ENCODE measurements around the gene ARCN1. TPM values are rescaled to one million over a fixed set of nuclear protein-coding genes. Genes with fewer than 3 reads are reported as not detected.
"Not testable (repeated sequence)": the region's sequence is repeated elsewhere in the genome, so short reads cannot be mapped to it uniquely, and the experiment has no call there.

Gene ARCN1
- total RNA-seq, 1 experiment from 2014 or later = 122 TPM

GRCh38 chr11:118572981-118573550, 857 bp downstream of the ARCN1 start:
- Histone ChIP-seq H3K4me2 (ENCODE audit: low read length) (peak overlapping the region; percentile 91), H2AFZ (ENCODE audit: low read length) (peak overlapping the region; percentile 97), H3K79me2 (ENCODE audit: low read length) (peaks cover 62% of the 10 kb centered on the region), H3K4me1 (ENCODE audit: insufficient read depth, low read length) (peaks cover 25% of the 10 kb centered on the region), H3F3A (ENCODE audit: low read length, unreplicated experiment) (no peaks in the 10 kb centered on the region), H3K9me2 (replicated peaks; ENCODE audit: low read length) (no peaks in the 10 kb centered on the region), H3K27ac (ENCODE audit: low read length) (peak overlapping the region; percentile 81), H3K9ac (ENCODE audit: low read length) (peak overlapping the region; percentile 99), H3K9me3 (ENCODE audit: low read length) (no peaks in the 10 kb centered on the region), H4K20me1 (ENCODE audit: low read length) (peaks cover 33% of the 10 kb centered on the region), H3K36me3 (ENCODE audit: low read depth, low read length) (peaks cover 3% of the 10 kb centered on the region; the same call in 1 of the 2 replicates), H3K4me3 (ENCODE audit: low read length) (peak overlapping the region; percentile 88), H3K27me3 (ENCODE audit: low read length) (no peaks in the 10 kb centered on the region)
- TF ChIP-seq EZH2 (IDR thresholded peaks at IDR 0.05; ENCODE audit: low read length, unreplicated experiment) (no peak), EZH2phosphoT487 (IDR thresholded peaks at IDR 0.05; ENCODE audit: borderline replicate concordance, low read length) (no peak), CTCF (conservative IDR thresholded peaks at IDR 0.05; ENCODE audit: low read depth, low read length) (no peak)
- intact Hi-C loops (cut with micrococcal nuclease) = no loop called here
- ChIA-PET CTCF (no interaction called here), POLR2A (ENCODE audit: unreplicated experiment) (no interaction called here)
- BruUV-seq (replicated peaks) = TSS peak; percentile 50
- ATAC-seq (peak; percentile 58), DNase-seq (peak; percentile 40)

GRCh38 chr11:118574636-118575035, 2.4 kb downstream of the ARCN1 start:
- Histone ChIP-seq H3K9me3 (ENCODE audit: low read length) (no peaks in the 10 kb centered on the region), H3F3A (ENCODE audit: low read length, unreplicated experiment) (no peaks in the 10 kb centered on the region), H3K27me3 (ENCODE audit: low read length) (no peaks in the 10 kb centered on the region), H4K20me1 (ENCODE audit: low read length) (peaks cover 41% of the 10 kb centered on the region), H3K4me3 (ENCODE audit: low read length) (peak overlapping the region; percentile 88), H3K9ac (ENCODE audit: low read length) (no peak overlapping the region), H3K27ac (ENCODE audit: low read length) (no peak overlapping the region), H3K36me3 (ENCODE audit: low read depth, low read length) (peaks cover 3% of the 10 kb centered on the region; the same call in 1 of the 2 replicates), H3K4me1 (ENCODE audit: insufficient read depth, low read length) (peaks cover 25% of the 10 kb centered on the region), H2AFZ (ENCODE audit: low read length) (no peak overlapping the region), H3K9me2 (replicated peaks; ENCODE audit: low read length) (no peaks in the 10 kb centered on the region), H3K79me2 (ENCODE audit: low read length) (peaks cover 76% of the 10 kb centered on the region), H3K4me2 (ENCODE audit: low read length) (peak overlapping the region; percentile 91)
- no peak for ATAC-seq
- ChIA-PET POLR2A (ENCODE audit: unreplicated experiment) (no interaction called here), CTCF (no interaction called here)
- TF ChIP-seq CTCF (conservative IDR thresholded peaks at IDR 0.05; ENCODE audit: low read depth, low read length) = no peak
- TF ChIP-seq EZH2 (IDR thresholded peaks at IDR 0.05; ENCODE audit: low read length, unreplicated experiment) = no peak
- TF ChIP-seq EZH2phosphoT487 (IDR thresholded peaks at IDR 0.05; ENCODE audit: borderline replicate concordance, low read length) = no peak
- BruUV-seq (replicated peaks) = no TSS peak
- no peak for DNase-seq
- intact Hi-C loops (cut with micrococcal nuclease) = no loop called here

- H3K4me3 ChIP-seq (ENCODE audit: low read length); POLR2A ChIA-PET (ENCODE audit: unreplicated experiment); H3F3A ChIP-seq (ENCODE audit: low read length, unreplicated experiment); CTCF ChIA-PET; H3K4me2 ChIP-seq (ENCODE audit: low read length); ATAC-seq; BruUV-seq (replicated peaks); H3K27me3 ChIP-seq (ENCODE audit: low read length); H3K9ac ChIP-seq (ENCODE audit: low read length); H3K9me3 ChIP-seq (ENCODE audit: low read length); intact Hi-C loops (cut with micrococcal nuclease); DNase-seq; H2AFZ ChIP-seq (ENCODE audit: low read length); H3K27ac ChIP-seq (ENCODE audit: low read length); H3K9me2 ChIP-seq (replicated peaks; ENCODE audit: low read length): not testable (repeated sequence)
- Histone ChIP-seq H3K79me2 (ENCODE audit: low read length) (peaks cover 85% of the 10 kb centered on the region), H3K4me1 (ENCODE audit: insufficient read depth, low read length) (peaks cover 20% of the 10 kb centered on the region), H4K20me1 (ENCODE audit: low read length) (peaks cover 53% of the 10 kb centered on the region), H3K36me3 (ENCODE audit: low read depth, low read length) (peaks cover 12% of the 10 kb centered on the region)
These were observed 5.8 kb downstream of the ARCN1 start for GRCh38 chr11:118577995-118578394.
